Measurements from ENCODE around the gene TEKTIP1. TPM values are rescaled to one million over a fixed set of nuclear protein-coding genes. Genes with fewer than 3 reads are reported as not detected.

Gene TEKTIP1
- total RNA-seq, 1 donor from 2014 or later = 0.73 TPM

GRCh38 chr19:3520166-3521103, 18.5 kb upstream of the TEKTIP1 start:
- DNase-seq (ENCODE audit: extremely low spot score, unreplicated experiment) = no peak
- no peak for TF ChIP-seq CTCF (IDR thresholded peaks at IDR 0.05)
- no peaks in the 10 kb centered on the region for H3K9me3 Mint-ChIP-seq (ENCODE audit: unreplicated experiment)
- H3K36me3 Mint-ChIP-seq (ENCODE audit: unreplicated experiment) = peaks cover 8% of the 10 kb centered on the region
- H3K27me3 Mint-ChIP-seq (ENCODE audit: unreplicated experiment) = no peaks in the 10 kb centered on the region
- H3K4me1 Mint-ChIP-seq (ENCODE audit: unreplicated experiment) = peaks cover 7% of the 10 kb centered on the region
- H3K4me3 Mint-ChIP-seq (ENCODE audit: unreplicated experiment) = no peak overlapping the region
- no peak overlapping the region for H3K27ac Mint-ChIP-seq (ENCODE audit: unreplicated experiment)

- Mint-ChIP-seq H3K9me3 (ENCODE audit: unreplicated experiment) (no peaks in the 10 kb centered on the region), H3K4me3 (ENCODE audit: unreplicated experiment) (no peak overlapping the region), H3K4me1 (ENCODE audit: unreplicated experiment) (peaks cover 4% of the 10 kb centered on the region), H3K27ac (ENCODE audit: unreplicated experiment) (no peak overlapping the region), H3K36me3 (ENCODE audit: unreplicated experiment) (peaks cover 8% of the 10 kb centered on the region), H3K27me3 (ENCODE audit: unreplicated experiment) (no peaks in the 10 kb centered on the region)
- TF ChIP-seq CTCF (IDR thresholded peaks at IDR 0.05) = no peak
- DNase-seq (ENCODE audit: extremely low spot score, unreplicated experiment) = no peak
Measured at GRCh38 chr19:3521104-3521445, 17.9 kb upstream of the TEKTIP1 start.

- Mint-ChIP-seq H3K9me3 (ENCODE audit: unreplicated experiment) (no peaks in the 10 kb centered on the region), H3K36me3 (ENCODE audit: unreplicated experiment) (peaks cover 9% of the 10 kb centered on the region), H3K4me1 (ENCODE audit: unreplicated experiment) (no peaks in the 10 kb centered on the region), H3K27me3 (ENCODE audit: unreplicated experiment) (no peaks in the 10 kb centered on the region), H3K4me3 (ENCODE audit: unreplicated experiment) (no peak overlapping the region), H3K27ac (ENCODE audit: unreplicated experiment) (no peak overlapping the region)
- no peak for TF ChIP-seq CTCF (IDR thresholded peaks at IDR 0.05)
- DNase-seq (ENCODE audit: extremely low spot score, unreplicated experiment) = no peak
Measured at GRCh38 chr19:3522421-3523360, 16.3 kb upstream of the TEKTIP1 start.

- H3K36me3 Mint-ChIP-seq (ENCODE audit: unreplicated experiment) = peaks cover 9% of the 10 kb centered on the region
Measured at GRCh38 chr19:3523361-3524077, 15.5 kb upstream of the TEKTIP1 start.

More at GRCh38 chr19:3523361-3524077, 15.5 kb upstream of the TEKTIP1 start:
- no peak overlapping the region for H3K4me3 Mint-ChIP-seq (ENCODE audit: unreplicated experiment)
- H3K4me1 Mint-ChIP-seq (ENCODE audit: unreplicated experiment) = no peaks in the 10 kb centered on the region
- no peak for TF ChIP-seq CTCF (IDR thresholded peaks at IDR 0.05)
- H3K27ac Mint-ChIP-seq (ENCODE audit: unreplicated experiment) = no peak overlapping the region
- no peaks in the 10 kb centered on the region for H3K27me3 Mint-ChIP-seq (ENCODE audit: unreplicated experiment)
- H3K9me3 Mint-ChIP-seq (ENCODE audit: unreplicated experiment) = no peaks in the 10 kb centered on the region
- DNase-seq (ENCODE audit: extremely low spot score, unreplicated experiment) = no peak

Measured in osteocyte (in vitro differentiated cells).